Measurements from ENCODE around the gene ZMYM5.

- no peak for TF ChIP-seq GATA2 (IDR thresholded peaks at IDR 0.05; ENCODE audit: low read depth, low read length)
- TF ChIP-seq GATA3 (IDR thresholded peaks at IDR 0.05; ENCODE audit: low read depth, low read length): no peak
Observed at GRCh38 chr13:19805765-19806164, 57.7 kb downstream of the ZMYM5 start.

Measured in SH-SY5Y (cell line).